Lower leg skin (tissue), 4 donors: ENCODE results near the gene COQ2. TPM values are rescaled to one million over a fixed set of nuclear protein-coding genes. Genes with fewer than 3 reads are reported as not detected.

Experiments
- DNase-seq, 2 donors: peaks; one replicate each; pipeline ENCODE4 v3.0.0-alpha.2; 2019; ENCODE audit warnings: low spot score in 2 of 2
- H3K4me3 ChIP-seq: fragments of 200-600 bp; sonication (generic); 2 replicates; pipeline ENCODE4 v1.5.1; 2017; ENCODE audit warnings: mild to moderate bottlenecking, low read depth; ENCODE audit not compliant: poor library complexity, severe bottlenecking
- CTCF ChIP-seq, 3 donors: fragments of 450-650 bp; IDR thresholded peaks; one replicate each; pipeline ENCODE4 v1.5.1; 2016; ENCODE audit warnings: antibody characterized with exemption in 3 of 3, mild to moderate bottlenecking in 3 of 3, moderate library complexity in 2 of 3
- POLR2A ChIP-seq, 2 donors: fragments of 450-650 bp; IDR thresholded peaks; one replicate each; pipeline ENCODE4 v1.6.1; 2016 to 2017; ENCODE audit warnings: antibody characterized with exemption in 2 of 2, mild to moderate bottlenecking in 1 of 2, moderate library complexity in 1 of 2
- WGBS, 2 donors: methylation state at CpG; one replicate each; pipeline ENCODE4 v1.1.5; 2018; 5-methylcytosine and 5-hydroxymethylcytosine counted together
- intact Hi-C: fragments of 100-400 bp; cut with DNase I; formaldehyde crosslinking; loops from one replicate; pipeline ENCODE4 v1.15.0; 2023; ENCODE audit warnings: low total_unique reads
- total RNA-seq, 4 donors: library from RNA; depleted of rRNA; stranded (reverse); fragments of >200 nt; gene quantifications; one replicate each; pipeline ENCODE4 v1.1.0, GENCODE V29; 2016

COQ2 gene
- total RNA-seq, 4 donors from 2014 or later: 9.7 to 20.1 (median 12.6) TPM

- TF ChIP-seq POLR2A (IDR thresholded peaks at IDR 0.05) (no peak), CTCF (IDR thresholded peaks at IDR 0.05) (no peak)
- 28 to 30% methylated on average over 16 of the region's 16 CpGs for WGBS, 2 donors
Observed at GRCh38 chr4:83219344-83220331, 65.0 kb downstream of the COQ2 start.

GRCh38 chr4:83217721-83218522 is 66.7 kb downstream of the COQ2 start:
- no peak for DNase-seq
- TF ChIP-seq POLR2A (IDR thresholded peaks at IDR 0.05) (no peak), CTCF (IDR thresholded peaks at IDR 0.05) (no peak)
- intact Hi-C loops: loop anchor here (10.0 kb wide), 1 partner anchor 93 kb away; no protein-coding TSS in a partner anchor
- WGBS, 2 donors: 76 to 80% methylated on average over 8 of the region's 8 CpGs
- H3K4me3 ChIP-seq: no peak overlapping the region

More at GRCh38 chr4:83219344-83220331, 65.0 kb downstream of the COQ2 start:
- H3K4me3 ChIP-seq: no peak overlapping the region
- intact Hi-C loops: loop anchor here (10.0 kb wide), 1 partner anchor 95 kb away; no protein-coding TSS in a partner anchor
- peak in 1 of 2 donors; percentile 85 for DNase-seq

GRCh38 chr4:83216959-83217683 is 67.5 kb downstream of the COQ2 start:
- no peak for DNase-seq
- TF ChIP-seq POLR2A (IDR thresholded peaks at IDR 0.05) (no peak), CTCF (IDR thresholded peaks at IDR 0.05) (no peak)
- no peak overlapping the region for H3K4me3 ChIP-seq
- intact Hi-C loops: loop anchor here (10.0 kb wide), 1 partner anchor 92 kb away; no protein-coding TSS in a partner anchor
- WGBS, 2 donors: 89 to 94% methylated on average over 10 of the region's 10 CpGs

- TF ChIP-seq POLR2A (IDR thresholded peaks at IDR 0.05): no peak
- no peak for DNase-seq
- no peak overlapping the region for H3K4me3 ChIP-seq
- intact Hi-C loops: loop anchor here (10.0 kb wide), 1 partner anchor 89 kb away; no protein-coding TSS in a partner anchor
Observed at GRCh38 chr4:83214079-83214478, 70.5 kb downstream of the COQ2 start.

Other genes with a start within 250 kb of the COQ2 start
- gene COPS4, start 249.6 kb downstream of the COQ2 start, total RNA-seq: 10 to 100 TPM; 18.4 to 56.5 (median 43.7) TPM
- gene PLAC8, start 170.1 kb downstream of the COQ2 start, total RNA-seq: under 1 TPM in 2 of 4 donors, not detected in 2; 0.39 to 0.88 TPM
- gene HPSE, start 50.0 kb upstream of the COQ2 start, total RNA-seq: 10 to 100 TPM in 1 of 4 donors, 1 to 10 TPM in 3; 7.6 to 12.5 (median 9.1) TPM
- 10 to 100 TPM; 11.6 to 22.3 (median 13.6) TPM for gene HELQ, start 171.0 kb upstream of the COQ2 start, total RNA-seq
- 10 to 100 TPM in 3 of 4 donors, 1 to 10 TPM in 1; 6.9 to 20.1 (median 15.1) TPM for gene MRPS18C, start 171.3 kb upstream of the COQ2 start, total RNA-seq
- gene ABRAXAS1, start 200.3 kb upstream of the COQ2 start, total RNA-seq: 1 to 10 TPM; 5.4 to 7.7 (median 7.3) TPM